ENCODE measurements around the gene PTPRM. TPM values are rescaled to one million over a fixed set of nuclear protein-coding genes. Genes with fewer than 3 reads are reported as not detected.

PTPRM gene
- total RNA-seq, 1 experiment from 2014 or later, result not detected

GRCh38 chr18:8037296-8037695 lies 470.2 kb downstream of the PTPRM start:
- Histone ChIP-seq H3K4me3 (ENCODE audit: low read depth, low read length, poor library complexity, severe bottlenecking) (no peak overlapping the region), H3K4me1 (ENCODE audit: insufficient read depth, low read length, poor library complexity, severe bottlenecking) (no peaks in the 10 kb centered on the region), H3K27me3 (replicated peaks; ENCODE audit: insufficient read depth, low read depth, low read length, poor library complexity) (no peaks in the 10 kb centered on the region), H3K27ac (ENCODE audit: low read depth, low read length, poor library complexity, severe bottlenecking) (no peak overlapping the region), H3K36me3 (ENCODE audit: insufficient read depth, low read length, poor library complexity, severe bottlenecking) (no peaks in the 10 kb centered on the region), H3K9me3 (ENCODE audit: low read depth, low read length, poor library complexity, severe bottlenecking) (peaks cover 5% of the 10 kb centered on the region)
- intact Hi-C loops (cut with micrococcal nuclease; ENCODE audit: unreplicated experiment), result no loop called here
- ChIA-PET POLR2A (ENCODE audit: low non-redundant PET) (no interaction called here), CTCF (no interaction called here)
- no TSS peak for BruUV-seq (replicated peaks)
- TF ChIP-seq CTCF (conservative IDR thresholded peaks at IDR 0.05; ENCODE audit: low read depth, low read length) (no peak), EZH2 (IDR thresholded peaks at IDR 0.05; ENCODE audit: borderline replicate concordance, low read depth, low read length, poor library complexity, severe bottlenecking) (no peak)
- no peak for DNase-seq (ENCODE audit: low spot score)

- intact Hi-C loops (cut with micrococcal nuclease; ENCODE audit: unreplicated experiment), result no loop called here
- CTCF ChIA-PET, result no interaction called here
- no TSS peak for BruUV-seq (replicated peaks)
Measured at GRCh38 chr18:8040021-8040420, 472.9 kb downstream of the PTPRM start.

GRCh38 chr18:8041526-8042111 lies 474.5 kb downstream of the PTPRM start:
- Histone ChIP-seq H3K9me3 (ENCODE audit: low read depth, low read length, poor library complexity, severe bottlenecking) (peaks cover 5% of the 10 kb centered on the region), H3K27me3 (replicated peaks; ENCODE audit: insufficient read depth, low read depth, low read length, poor library complexity) (no peaks in the 10 kb centered on the region), H3K4me1 (ENCODE audit: insufficient read depth, low read length, poor library complexity, severe bottlenecking) (no peaks in the 10 kb centered on the region), H3K36me3 (ENCODE audit: insufficient read depth, low read length, poor library complexity, severe bottlenecking) (no peaks in the 10 kb centered on the region), H3K4me3 (ENCODE audit: low read depth, low read length, poor library complexity, severe bottlenecking) (no peak overlapping the region), H3K27ac (ENCODE audit: low read depth, low read length, poor library complexity, severe bottlenecking) (no peak overlapping the region)
- ChIA-PET CTCF (no interaction called here), POLR2A (ENCODE audit: low non-redundant PET) (no interaction called here)
- TF ChIP-seq CTCF (conservative IDR thresholded peaks at IDR 0.05; ENCODE audit: low read depth, low read length) (no peak), EZH2 (IDR thresholded peaks at IDR 0.05; ENCODE audit: borderline replicate concordance, low read depth, low read length, poor library complexity, severe bottlenecking) (no peak)
- no TSS peak for BruUV-seq (replicated peaks)
- no peak for DNase-seq (ENCODE audit: low spot score)
- intact Hi-C loops (cut with micrococcal nuclease; ENCODE audit: unreplicated experiment), result no loop called here

More at GRCh38 chr18:8040021-8040420, 472.9 kb downstream of the PTPRM start:
- no peak overlapping the region for H3K27ac ChIP-seq (ENCODE audit: low read depth, low read length, poor library complexity, severe bottlenecking)
- TF ChIP-seq EZH2 (IDR thresholded peaks at IDR 0.05; ENCODE audit: borderline replicate concordance, low read depth, low read length, poor library complexity, severe bottlenecking) (no peak), CTCF (conservative IDR thresholded peaks at IDR 0.05; ENCODE audit: low read depth, low read length) (no peak)
- H3K36me3 ChIP-seq (ENCODE audit: insufficient read depth, low read length, poor library complexity, severe bottlenecking), result no peaks in the 10 kb centered on the region
- DNase-seq (ENCODE audit: low spot score), result no peak
- H3K4me1 ChIP-seq (ENCODE audit: insufficient read depth, low read length, poor library complexity, severe bottlenecking), result no peaks in the 10 kb centered on the region
- no peaks in the 10 kb centered on the region for H3K27me3 ChIP-seq (replicated peaks; ENCODE audit: insufficient read depth, low read depth, low read length, poor library complexity)
- POLR2A ChIA-PET (ENCODE audit: low non-redundant PET), result no interaction called here
- H3K9me3 ChIP-seq (ENCODE audit: low read depth, low read length, poor library complexity, severe bottlenecking), result peaks cover 5% of the 10 kb centered on the region
- H3K4me3 ChIP-seq (ENCODE audit: low read depth, low read length, poor library complexity, severe bottlenecking), result no peak overlapping the region
